HG03103 (cell line): ENCODE measurements around the gene PLXND1.
"Not testable (repeated sequence)": the region's sequence is repeated elsewhere in the genome, so short reads cannot be mapped to it uniquely, and the experiment has no call there.

Experiments
- ATAC-seq: cut with Tn5 transposase; IDR thresholded peaks from one replicate; pipeline ENCODE4 v1.9.1; 2021; ENCODE audit warnings: low read depth; ENCODE audit not compliant: unreplicated experiment

Gene PLXND1

GRCh38 chr3:129554356-129555152, 51.9 kb downstream of the PLXND1 start:
- ATAC-seq = no peak

- ATAC-seq = no peak
Observed at GRCh38 chr3:129553719-129554118, 52.8 kb downstream of the PLXND1 start.

- ATAC-seq = no peak
Observed at GRCh38 chr3:129553171-129553570, 53.3 kb downstream of the PLXND1 start.

DNA sequence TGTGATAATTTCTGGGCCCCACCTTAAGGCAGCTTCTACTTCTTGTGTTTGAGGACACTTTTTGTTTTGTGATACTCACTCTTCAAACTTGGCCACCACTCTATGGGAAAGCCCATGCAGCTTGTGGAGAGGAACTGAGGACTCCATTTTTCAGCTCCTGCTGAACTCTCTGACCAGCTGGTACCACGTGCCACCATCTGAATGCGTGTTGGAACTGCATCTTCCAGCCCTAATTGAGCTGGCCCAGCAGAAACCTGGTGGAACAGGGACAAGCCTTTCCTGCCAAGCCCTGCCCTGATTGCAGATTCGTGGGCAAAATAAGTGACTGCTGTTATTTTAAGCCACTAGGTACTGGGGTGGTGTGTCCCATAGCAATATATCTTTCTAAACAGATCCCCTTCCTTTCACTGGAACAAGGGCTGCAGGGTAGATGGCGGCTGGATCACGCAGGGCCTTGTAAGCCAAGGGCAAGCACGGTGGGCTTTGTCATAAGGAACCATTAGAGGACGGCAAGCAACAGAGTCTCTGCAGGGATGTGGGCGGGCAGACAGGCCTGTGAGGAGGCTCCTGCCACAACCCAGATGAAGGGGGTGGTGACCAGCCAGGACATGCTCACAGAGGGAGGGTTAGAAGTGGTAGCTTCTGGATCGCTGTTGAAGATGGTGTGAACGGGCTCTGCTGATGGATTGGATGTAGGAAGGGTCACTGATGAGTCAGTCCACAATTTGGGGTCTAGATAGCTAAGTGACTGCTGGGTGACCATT, 54.0 kb downstream of the PLXND1 start:
- no peak for ATAC-seq

DNA sequence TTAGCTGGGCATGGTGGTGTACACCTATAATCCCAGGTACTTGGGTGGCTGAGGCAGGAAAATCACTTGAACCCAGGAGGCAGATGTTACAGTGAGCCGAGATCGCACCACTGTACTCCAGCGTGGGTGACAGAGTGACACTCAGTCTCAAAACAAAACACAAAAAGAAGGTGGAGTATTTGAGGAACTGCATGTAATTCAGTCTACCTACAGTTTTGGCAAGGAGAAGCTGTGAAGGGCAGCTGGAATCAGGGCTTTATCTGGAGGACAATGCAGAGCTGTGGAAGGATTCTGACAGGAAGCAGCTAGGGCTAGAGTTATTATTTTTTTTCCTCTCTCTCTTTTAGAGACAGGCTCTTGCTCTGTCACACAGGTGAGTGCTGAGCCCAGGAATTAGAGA, 56.7 kb downstream of the PLXND1 start:
- no peak for ATAC-seq

DNA sequence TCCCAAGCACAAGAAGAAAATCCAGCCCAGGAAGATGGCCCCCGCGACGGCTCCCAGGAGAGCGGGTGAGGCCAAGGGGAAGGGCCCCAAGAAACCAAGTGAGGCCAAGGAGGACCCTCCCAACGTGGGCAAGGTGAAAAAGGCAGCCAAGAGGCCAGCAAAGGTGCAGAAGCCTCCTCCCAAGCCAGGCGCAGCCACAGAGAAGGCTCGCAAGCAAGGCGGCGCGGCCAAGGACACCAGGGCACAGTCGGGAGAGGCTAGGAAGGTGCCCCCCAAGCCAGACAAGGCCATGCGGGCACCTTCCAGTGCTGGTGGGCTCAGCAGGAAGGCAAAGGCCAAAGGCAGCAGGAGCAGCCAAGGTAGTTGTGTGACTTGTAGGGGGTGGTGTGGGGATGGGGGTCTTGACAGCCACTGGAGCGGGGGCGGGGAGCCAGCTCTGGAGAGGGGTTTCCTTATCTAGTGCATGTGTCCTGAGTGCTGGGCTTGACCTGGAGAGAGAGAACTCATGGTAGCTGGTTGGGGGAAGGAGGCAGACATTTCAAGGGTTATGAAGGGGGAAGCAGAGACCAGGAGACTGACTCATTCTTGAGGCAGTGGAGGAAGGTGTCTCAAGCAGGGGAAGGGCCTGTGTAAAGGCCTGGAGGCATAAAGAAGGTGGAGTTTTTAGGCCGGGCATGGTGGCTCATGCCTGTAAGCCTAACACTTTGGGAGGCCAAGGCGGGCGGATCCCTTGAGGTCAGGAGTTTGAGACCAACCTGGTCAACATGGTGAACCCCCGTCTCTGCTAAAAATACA, 57.3 kb downstream of the PLXND1 start:
- no peak for ATAC-seq

DNA sequence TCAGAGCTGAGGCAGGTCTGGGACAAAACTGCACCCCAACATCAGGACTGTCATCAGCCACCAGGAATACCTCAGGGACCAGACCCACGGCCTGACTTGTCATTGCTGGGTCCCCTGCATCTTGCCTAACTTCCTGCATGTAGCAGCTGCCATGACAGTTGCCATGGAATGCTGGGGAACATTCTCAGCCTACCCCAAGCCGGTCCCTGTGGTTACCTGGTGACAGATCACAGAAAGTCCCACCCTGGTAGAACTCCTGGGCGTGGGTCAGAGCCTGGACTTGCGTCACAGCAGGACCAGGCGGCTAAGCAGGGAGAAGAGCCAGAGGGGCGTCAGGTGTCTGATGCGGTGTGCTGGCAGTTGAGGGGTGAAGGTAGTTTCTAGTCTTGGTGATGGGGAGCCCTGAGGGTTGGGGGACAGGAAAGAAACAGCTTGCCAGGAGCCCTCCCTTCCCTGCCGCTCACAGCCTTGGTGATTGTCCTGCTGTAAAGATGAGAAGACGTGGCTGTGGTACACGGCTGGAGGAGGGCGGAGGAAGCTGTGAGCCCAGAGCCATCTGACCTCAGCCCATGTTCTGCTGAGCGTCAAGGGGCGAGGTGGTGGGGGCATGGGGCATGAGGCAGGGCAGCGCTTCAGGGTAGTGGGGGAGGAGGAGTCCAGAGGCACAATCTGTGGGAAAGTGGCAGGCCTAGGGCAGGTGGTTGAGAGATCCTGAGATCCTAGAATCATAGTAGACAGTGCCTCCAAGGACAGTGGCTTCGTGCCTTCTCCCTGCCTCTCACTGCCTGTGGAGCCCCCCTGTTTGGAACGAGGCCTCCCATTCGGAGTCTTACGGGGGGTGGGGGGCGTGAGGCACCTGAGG, 58.1 kb downstream of the PLXND1 start:
- no peak for ATAC-seq

DNA sequence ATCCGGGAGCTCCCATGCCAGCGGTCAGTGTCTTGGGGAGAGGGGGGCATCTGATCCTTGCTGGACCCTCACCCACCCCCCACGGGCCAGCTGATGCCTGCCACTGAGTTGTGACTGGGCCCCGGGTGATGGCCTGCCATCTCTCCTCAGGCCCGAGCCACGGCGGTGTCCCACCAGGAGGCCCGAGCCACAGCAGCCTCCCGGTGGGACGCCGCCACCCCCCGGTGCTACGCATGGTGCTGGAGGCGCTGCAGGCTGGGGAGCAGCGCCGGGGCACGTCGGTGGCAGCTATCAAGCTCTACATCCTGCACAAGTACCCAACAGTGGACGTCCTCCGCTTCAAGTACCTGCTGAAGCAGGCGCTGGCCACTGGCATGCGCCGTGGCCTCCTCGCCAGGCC, 59.2 kb downstream of the PLXND1 start:
- no peak for ATAC-seq

DNA sequence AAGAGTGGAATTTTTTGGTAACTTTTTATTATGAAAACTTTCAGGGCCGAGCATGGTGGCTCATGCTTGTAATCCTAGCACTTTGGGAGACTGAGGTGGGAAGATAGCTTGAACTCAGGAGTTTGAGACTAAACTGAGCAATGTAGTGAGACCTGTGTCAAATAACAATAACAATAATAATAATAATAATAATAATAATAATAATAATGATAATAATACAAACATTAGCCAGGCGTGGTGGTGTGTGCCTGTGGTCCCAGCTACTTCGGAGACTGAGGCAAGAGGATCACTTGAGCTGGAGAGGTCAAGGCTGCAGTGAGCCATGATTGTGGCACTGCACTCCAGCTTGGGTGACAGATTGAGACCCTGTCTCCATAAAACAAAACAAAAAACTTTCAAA, 60.5 kb downstream of the PLXND1 start:
- ATAC-seq = not testable (repeated sequence)

DNA sequence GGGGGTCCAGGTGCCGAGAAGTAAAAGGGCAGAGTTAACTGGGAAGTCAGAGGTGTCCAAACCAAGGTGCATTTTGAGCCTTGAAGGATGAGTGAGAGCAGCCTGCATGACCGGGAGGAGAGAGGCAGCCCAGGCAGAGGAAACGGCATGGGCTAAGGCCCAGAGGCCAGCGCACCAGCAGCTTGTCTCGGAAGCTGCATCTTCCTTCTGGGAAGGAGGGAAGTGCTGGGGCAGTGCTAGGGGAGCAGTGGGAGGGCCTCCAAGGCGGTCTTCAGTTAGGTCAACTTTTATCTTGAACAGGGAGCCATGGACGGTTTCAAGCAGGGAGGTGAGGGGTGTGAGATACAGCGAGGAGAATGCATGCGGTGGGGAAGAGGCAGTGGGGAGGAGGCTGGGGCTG, 62.5 kb downstream of the PLXND1 start:
- no peak for ATAC-seq

- no peak for ATAC-seq
Observed at GRCh38 chr3:129543156-129543790, 63.2 kb downstream of the PLXND1 start, which contains the start of gene H1-8. Gene H1-8 (plus strand): TSS chr3:129543175. CDS start chr3:129543219, 44 bp downstream.

- no peak for ATAC-seq
Observed at GRCh38 chr3:129542747-129543146, 63.7 kb downstream of the PLXND1 start.

- ATAC-seq = no peak
Observed at GRCh38 chr3:129540776-129541516, 65.5 kb downstream of the PLXND1 start.

- ATAC-seq = no peak
Observed at GRCh38 chr3:129539206-129539605, 67.3 kb downstream of the PLXND1 start.

GRCh38 chr3:129536804-129537203, 69.7 kb downstream of the PLXND1 start:
- no peak for ATAC-seq

- no peak for ATAC-seq
Observed at GRCh38 chr3:129536374-129536667, 70.2 kb downstream of the PLXND1 start.

GRCh38 chr3:129535075-129535474, 71.4 kb downstream of the PLXND1 start:
- no peak for ATAC-seq

DNA sequence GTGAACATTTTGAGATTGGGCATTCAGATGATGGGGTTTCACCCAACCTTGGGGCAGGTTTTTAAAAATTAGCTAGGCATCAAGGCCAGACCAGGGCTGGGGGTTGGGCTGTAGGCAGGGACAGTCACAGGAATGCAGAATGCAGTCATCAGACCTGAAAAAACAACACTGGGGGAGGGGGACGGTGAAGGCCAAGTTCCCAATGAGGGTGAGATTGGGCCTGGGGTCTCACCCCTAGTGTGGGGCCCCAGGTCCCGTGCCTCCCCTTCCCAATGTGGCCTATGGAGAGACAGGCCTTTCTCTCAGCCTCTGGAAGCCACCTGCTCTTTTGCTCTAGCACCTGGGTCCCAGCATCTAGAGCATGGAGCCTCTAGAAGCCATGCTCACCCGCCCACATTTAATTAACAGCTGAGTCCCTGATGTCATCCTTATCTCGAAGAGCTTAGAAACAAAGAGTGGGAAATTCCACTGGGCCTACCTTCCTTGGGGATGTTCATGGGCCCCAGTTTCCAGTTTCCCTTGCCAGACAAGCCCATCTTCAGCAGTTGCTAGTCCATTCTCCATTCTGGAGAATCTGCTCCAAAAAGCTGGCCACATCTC, 71.9 kb downstream of the PLXND1 start:
- ATAC-seq = no peak

- ATAC-seq = no peak
Observed at GRCh38 chr3:129533406-129533805, 73.1 kb downstream of the PLXND1 start.
